ENCODE results near the gene COL15A1.

Gene COL15A1

GRCh38 chr9:98950262-98950661 is 6.6 kb downstream of the COL15A1 start:
- no peak for DNase-seq

- DNase-seq, result no peak
These were observed 8.3 kb downstream of the COL15A1 start for GRCh38 chr9:98951967-98952366.

GRCh38 chr9:98953581-98954243 is 10.0 kb downstream of the COL15A1 start:
- DNase-seq, result no peak

DNA sequence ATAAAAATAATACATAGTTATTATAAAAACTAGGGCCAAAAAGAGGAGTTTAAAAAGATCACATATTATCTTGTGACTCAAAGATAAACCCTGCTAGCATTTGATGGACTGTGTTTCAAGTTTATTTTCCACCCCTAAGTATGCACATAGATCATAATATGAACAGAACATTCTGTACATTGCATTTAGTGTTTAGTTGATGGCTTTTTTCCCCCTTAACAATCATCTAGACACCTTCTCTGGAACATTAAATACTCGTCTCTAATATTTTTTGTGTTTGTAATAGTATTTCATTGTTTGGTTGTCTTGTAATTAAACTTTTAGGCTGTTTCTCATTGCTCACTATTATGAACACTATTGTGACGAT is 10.5 kb downstream of the COL15A1 start:
- DNase-seq, result no peak

GRCh38 chr9:98955259-98955658 is 11.6 kb downstream of the COL15A1 start:
- no peak for DNase-seq

DNA sequence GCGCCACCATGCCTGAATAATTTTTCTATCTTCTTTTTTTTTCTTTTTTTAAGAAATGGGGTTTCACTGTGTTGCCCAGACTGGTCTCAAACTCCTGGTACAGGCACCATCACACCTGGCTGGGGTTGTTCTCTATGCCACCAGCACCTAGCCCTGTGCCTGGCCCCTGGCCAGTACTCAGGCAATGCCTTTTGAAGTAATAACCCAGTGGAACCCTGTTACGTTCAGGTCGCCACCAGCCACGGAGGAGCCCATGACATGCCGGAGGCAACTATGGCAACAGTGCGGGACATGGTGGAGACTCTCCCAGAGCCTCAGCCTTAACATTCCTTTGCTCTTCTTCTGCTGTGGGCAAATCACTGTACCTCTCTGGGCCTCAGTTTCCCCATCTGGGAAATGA is 14.1 kb downstream of the COL15A1 start:
- no peak for DNase-seq

- DNase-seq, result no peak
These were observed 14.7 kb downstream of the COL15A1 start for GRCh38 chr9:98958271-98958984.

DNA sequence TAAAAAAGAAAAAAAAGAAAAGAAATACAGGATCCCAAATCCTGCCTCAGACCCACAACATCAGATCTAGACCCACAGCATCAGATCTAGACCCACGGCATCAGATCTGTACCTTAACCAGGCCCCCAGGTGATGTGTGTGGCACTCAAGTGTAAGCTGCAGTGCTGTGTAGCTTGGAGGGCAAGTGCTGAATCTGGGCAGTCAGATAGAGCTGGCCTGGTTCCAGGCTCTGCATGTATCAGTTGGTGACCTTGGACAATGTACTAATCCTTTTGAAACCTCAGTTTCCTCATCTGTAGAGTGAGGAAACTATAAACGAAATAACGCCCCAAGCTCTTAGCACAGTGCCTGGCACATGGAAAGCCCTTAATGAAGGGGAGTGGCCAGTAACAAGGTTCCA is 16.7 kb downstream of the COL15A1 start:
- DNase-seq, result no peak

- DNase-seq, result no peak
These were observed 17.9 kb downstream of the COL15A1 start for GRCh38 chr9:98961513-98962180.

- no peak for DNase-seq
These were observed 18.5 kb downstream of the COL15A1 start for GRCh38 chr9:98962181-98962560.

DNA sequence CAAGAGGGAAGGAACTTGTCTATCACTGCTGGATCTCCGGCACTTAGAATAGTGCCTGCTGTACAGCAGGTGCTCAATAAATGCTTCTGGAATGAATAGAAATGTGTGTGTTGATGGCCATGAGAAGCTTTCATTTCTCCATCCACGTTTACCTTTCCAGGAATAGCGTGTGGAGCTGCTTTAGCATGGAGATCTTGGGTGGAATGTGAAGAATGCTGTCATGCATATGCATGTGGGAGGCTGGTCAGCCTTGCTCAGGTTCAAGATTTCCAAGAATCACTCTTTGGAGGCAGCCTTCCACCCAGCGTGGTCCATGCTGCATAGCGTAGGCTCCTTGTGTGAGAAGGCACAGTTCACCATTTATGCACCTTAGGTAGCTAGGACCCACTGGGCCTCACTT is 19.2 kb downstream of the COL15A1 start:
- no peak for DNase-seq

GRCh38 chr9:98964201-98964600 is 20.5 kb downstream of the COL15A1 start:
- no peak for DNase-seq

DNA sequence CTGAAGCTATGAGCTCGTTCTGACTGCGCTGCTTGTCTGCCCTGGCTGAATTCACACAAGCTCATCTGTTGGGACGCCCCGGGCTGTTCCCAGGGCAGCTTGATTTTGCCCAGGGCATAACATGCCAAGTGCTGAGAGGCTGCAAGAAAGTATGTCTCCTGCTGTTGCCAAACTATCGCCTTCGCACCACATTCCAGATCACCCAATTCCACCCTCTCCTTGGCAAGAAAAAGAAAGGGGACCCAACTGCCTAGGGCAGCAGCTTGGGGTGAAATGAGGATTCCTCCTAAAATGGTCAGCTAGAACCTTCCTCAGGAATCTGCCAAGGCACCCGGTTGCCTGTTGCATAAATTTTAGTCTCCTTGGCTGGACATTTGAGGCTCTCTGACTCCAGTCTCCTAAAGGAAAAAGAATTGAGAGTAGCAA is 21.2 kb downstream of the COL15A1 start:
- no peak for DNase-seq

GRCh38 chr9:98966676-98967075 is 23.0 kb downstream of the COL15A1 start:
- DNase-seq, result no peak

DNA sequence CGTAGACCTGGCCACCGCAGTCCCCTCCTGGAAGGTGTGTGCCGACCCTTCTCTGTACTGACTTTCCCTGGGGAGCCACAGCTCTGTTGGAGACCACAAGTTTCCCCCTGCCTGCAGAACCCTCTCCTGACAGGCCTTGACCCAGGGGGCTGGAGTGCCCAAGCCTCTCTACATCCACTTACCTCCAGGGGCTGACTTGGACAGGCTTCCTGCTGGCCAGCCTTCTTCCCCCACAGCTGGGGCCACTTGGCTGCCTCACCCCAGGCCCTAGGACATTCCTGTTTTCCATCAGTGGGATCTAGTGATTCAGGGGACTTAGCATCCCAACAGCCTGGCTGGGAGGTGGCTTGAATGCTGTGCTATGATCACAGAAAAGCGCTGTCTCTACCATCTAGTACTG is 23.6 kb downstream of the COL15A1 start:
- DNase-seq, result no peak

DNA sequence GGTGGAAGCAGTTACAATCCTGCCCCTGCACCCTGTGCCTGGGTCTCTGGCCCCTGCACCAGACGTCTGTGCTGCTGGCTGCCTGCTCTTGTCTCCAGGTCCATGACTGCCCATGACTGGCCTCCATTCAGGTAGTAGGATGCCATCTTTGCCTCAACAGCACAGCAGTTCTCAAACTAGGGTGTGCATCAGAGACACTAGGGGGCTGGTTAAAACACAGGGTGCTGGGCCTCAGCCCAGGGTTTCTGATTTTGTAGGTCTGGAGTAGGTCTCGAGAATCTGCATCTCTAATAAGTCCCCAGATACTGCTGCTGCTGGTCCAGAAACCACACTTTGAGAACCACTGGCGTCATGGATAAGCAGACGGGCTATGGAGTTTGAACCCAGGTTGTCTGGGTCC is 24.0 kb downstream of the COL15A1 start:
- DNase-seq, result no peak

DNA sequence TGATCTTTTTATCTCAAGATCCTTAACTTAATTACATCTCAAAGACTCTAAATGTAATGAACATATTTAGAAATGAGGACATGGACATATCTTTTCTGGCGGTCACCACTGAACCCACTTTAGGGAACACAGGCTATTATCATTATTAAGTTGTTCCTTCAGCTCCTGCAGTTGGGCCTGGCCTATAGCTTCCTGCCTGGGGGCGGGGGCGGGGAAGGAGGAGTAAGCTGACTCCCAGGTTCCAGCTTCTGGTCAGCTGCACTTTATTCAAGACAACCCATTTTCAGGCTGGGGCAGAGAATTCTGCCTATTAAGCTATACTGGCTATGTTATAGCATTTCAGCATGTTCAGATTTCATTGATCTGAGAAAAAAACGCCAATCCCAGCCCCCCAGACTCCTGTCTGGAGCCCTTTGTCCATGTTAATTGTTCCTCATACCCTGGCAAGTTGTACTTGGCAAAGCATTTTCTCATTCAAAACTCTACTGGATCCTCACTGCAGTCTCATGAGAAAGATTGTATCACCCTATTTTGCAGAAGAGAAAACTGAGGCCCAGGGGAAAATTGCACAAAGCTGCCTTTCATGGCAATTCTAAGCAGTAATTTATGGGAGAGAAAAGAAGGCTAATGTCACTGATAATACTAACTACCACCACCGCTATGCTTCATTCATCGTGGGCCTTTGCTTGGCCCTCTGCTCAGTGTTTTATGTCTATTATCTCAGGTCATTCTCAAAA is 25.1 kb downstream of the COL15A1 start:
- no peak for DNase-seq

GRCh38 chr9:98970532-98971041 is 26.9 kb downstream of the COL15A1 start:
- DNase-seq, result no peak

GRCh38 chr9:98971168-98971914 is 27.6 kb downstream of the COL15A1 start:
- DNase-seq, result no peak

DNA sequence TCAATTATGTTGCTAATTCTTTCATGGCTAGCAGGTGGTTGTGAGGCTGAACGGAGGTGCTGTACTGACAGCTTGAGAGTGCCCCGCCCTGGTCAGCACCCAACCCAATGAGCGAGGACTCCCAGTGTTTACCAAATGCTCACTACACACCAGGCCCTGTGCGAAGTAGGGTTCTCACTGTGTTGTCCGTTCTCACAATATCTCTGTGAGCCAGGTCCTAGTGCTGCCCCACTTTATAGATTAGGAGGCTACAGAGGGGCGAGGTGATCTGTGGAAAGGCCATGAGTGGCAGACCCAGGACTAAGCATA is 28.2 kb downstream of the COL15A1 start:
- DNase-seq, result no peak

GRCh38 chr9:98972716-98973115 is 29.0 kb downstream of the COL15A1 start:
- no peak for DNase-seq

- no peak for DNase-seq
These were observed 29.5 kb downstream of the COL15A1 start for GRCh38 chr9:98973171-98973570.

GRCh38 chr9:98973576-98973975 is 29.9 kb downstream of the COL15A1 start:
- no peak for DNase-seq
